Activated CD8-positive, alpha-beta T cell treated with anti-CD3 and anti-CD28 coated beads, Interleukin-2, amount 10 ng/mL, durations not matched to agents 7 days and 5 days (primary cell): ENCODE results near the gene KIAA0232. TPM values are rescaled to one million over a fixed set of nuclear protein-coding genes. Genes with fewer than 3 reads are reported as not detected.

ENCODE experiments used
- ATAC-seq: fragments of 150-1000 bp; cut with Tn5 transposase; one replicate; pipeline ENCODE4 v1.10.0; 2021; ENCODE audit warnings: moderate library complexity
- CTCF ChIA-PET: fragments of 350-600 bp; sonication (Branson Sonifier 250); formaldehyde crosslinking; loops from one replicate; lab custom pipeline; 2021; ENCODE audit warnings: antibody characterized with exemption; lab: Charles Lee
- POLR2A ChIA-PET: fragments of 350-600 bp; sonication (Branson Sonifier 250); formaldehyde crosslinking; loops from one replicate; lab custom pipeline; 2021; ENCODE audit warnings: antibody characterized with exemption; lab: Charles Lee
- DNase-seq: peaks from one replicate; pipeline ENCODE4 v3.0.0-alpha.2; 2020
- H3K27ac Mint-ChIP-seq: one replicate; pipeline ENCODE4 v1.8.0; 2021; ENCODE audit warnings: mild to moderate bottlenecking, mixed read lengths
- H3K27me3 Mint-ChIP-seq: one replicate; pipeline ENCODE4 v1.8.0; 2021; ENCODE audit warnings: low read depth, mixed read lengths
- H3K36me3 Mint-ChIP-seq: one replicate; pipeline ENCODE4 v1.8.0; 2021; ENCODE audit warnings: low read depth, mixed read lengths
- H3K4me1 Mint-ChIP-seq: one replicate; pipeline ENCODE4 v1.8.0; 2021; ENCODE audit warnings: low read depth, mixed read lengths
- H3K4me3 Mint-ChIP-seq: one replicate; pipeline ENCODE4 v1.8.0; 2021; ENCODE audit warnings: mild to moderate bottlenecking, mixed read lengths
- H3K9me3 Mint-ChIP-seq: one replicate; pipeline ENCODE4 v1.8.0; 2022; ENCODE audit warnings: mixed read lengths; ENCODE audit not compliant: insufficient read depth
- total RNA-seq, 2 experiments: library from RNA; stranded (reverse); gene quantifications; one replicate each; pipeline ENCODE4 v1.2.3, GENCODE V29; 2021

KIAA0232 gene
- total RNA-seq, 2 experiments from 2014 or later: 18.4 to 19.5 TPM

DNA sequence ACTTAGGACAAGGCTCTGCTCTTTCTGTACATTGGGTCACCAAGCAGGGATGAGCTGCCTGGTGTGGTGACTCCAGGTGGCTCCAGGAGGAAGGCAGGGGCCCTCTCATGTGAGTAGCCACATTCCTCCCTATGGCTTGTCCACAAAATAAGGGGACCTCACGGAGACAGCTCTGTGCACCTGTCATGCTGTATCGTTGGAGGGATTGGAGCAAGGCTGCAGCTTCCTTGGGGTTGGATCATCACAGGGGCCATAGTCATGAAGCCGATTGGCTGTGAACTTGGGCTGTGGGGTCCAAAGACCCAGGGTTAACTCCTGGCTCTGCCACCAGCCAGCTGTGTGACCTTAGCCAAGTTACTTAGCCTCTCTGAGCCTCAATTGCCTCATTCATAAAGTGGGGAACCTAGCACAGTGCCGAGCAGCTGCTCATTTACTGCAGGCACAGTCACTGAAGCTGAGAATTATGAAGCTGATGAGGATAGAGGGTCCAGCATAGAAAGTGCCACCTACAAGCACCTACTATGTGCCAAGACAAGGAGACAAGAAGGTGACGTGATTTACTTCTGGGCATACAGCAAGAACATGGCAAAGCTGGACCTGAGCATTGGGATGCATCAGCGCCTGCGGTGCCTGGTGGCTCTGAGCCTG, 11.8 kb upstream of the KIAA0232 start:
- Mint-ChIP-seq H3K36me3 (no peaks in the 10 kb centered on the region), H3K27ac (no peak overlapping the region), H3K9me3 (no peaks in the 10 kb centered on the region), H3K27me3 (no peaks in the 10 kb centered on the region), H3K4me1 (peaks cover 31% of the 10 kb centered on the region), H3K4me3 (no peak overlapping the region)
- DNase-seq: no peak
- ATAC-seq: no peak
- POLR2A ChIA-PET: interaction anchor here (0.9 to 1.0 kb wide), 3 partner anchors 11 to 13 kb away, joined by 3 read pairs; partner anchors contain the start of gene KIAA0232
- CTCF ChIA-PET: no interaction called here

DNA sequence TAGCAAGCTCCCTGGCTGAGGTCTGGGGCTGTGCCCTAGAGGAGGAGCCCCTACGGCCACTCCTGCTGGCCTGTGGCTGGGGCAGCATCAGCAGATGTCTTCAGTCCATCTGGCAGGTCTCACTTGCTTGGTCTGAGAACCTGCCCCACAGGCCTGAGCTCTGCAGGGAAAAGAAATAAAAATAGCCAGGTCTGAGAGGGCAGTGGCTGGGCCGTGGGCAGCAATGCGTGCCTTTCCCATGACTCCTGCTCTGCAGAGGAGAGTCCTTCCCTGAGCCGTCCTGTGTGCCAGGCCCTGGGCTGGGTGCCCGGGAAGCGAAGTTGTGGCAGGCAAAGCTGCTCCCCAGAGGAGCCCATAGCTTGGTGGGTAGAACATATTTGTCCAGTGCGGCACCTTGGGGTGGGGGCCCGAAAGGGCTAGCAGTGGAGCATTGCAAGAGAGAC, 11.3 kb upstream of the KIAA0232 start:
- H3K27ac Mint-ChIP-seq: no peak overlapping the region
- no peaks in the 10 kb centered on the region for H3K27me3 Mint-ChIP-seq
- ATAC-seq (no peak), DNase-seq (no peak)
- no peaks in the 10 kb centered on the region for H3K36me3 Mint-ChIP-seq
- ChIA-PET POLR2A (interaction anchor here (1.0 kb wide), 2 partner anchors 10 to 12 kb away, joined by 3 read pairs; partner anchors contain the start of gene KIAA0232), CTCF (no interaction called here)
- H3K4me1 Mint-ChIP-seq: peaks cover 29% of the 10 kb centered on the region
- H3K4me3 Mint-ChIP-seq: no peak overlapping the region
- H3K9me3 Mint-ChIP-seq: no peaks in the 10 kb centered on the region

DNA sequence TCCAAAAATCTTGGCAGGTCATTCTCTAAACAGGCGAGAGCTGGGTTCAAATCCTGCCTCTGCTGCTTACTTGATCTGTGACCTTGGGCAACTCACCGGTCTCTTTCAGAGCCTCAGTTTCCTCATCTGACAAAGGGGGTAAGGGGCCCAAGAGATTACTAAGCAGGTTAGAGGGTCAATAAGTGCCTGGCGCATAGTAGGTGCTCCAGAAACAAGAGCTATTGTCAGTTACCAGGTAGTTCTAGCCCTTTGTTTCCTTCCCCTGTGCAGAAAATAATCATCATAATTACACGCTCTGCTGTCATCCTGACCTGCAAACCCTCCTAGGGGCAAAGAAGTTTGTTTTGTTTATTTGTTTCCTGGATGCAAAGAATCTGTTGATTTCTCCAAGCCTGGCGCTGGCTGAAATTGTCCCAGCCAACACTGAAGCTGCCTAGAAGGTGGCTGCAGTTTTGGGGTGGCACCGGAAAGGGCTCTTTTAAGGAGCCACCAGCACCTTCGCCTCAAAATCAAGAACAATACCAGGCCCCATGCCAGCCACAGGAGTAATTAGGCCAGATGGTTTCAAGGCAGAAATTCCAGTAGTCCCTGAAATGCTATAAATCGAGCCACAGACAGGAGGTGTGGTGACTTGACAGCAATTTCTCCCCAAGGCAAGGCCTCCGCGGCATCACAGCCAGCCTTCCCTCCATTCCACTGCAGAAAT, 10.2 kb upstream of the KIAA0232 start:
- H3K27ac Mint-ChIP-seq: no peak overlapping the region
- ChIA-PET POLR2A (no interaction called here), CTCF (no interaction called here)
- H3K4me1 Mint-ChIP-seq: peaks cover 35% of the 10 kb centered on the region
- no peaks in the 10 kb centered on the region for H3K36me3 Mint-ChIP-seq
- no peaks in the 10 kb centered on the region for H3K9me3 Mint-ChIP-seq
- no peak overlapping the region for H3K4me3 Mint-ChIP-seq
- ATAC-seq (no peak), DNase-seq (no peak)
- H3K27me3 Mint-ChIP-seq: no peaks in the 10 kb centered on the region

DNA sequence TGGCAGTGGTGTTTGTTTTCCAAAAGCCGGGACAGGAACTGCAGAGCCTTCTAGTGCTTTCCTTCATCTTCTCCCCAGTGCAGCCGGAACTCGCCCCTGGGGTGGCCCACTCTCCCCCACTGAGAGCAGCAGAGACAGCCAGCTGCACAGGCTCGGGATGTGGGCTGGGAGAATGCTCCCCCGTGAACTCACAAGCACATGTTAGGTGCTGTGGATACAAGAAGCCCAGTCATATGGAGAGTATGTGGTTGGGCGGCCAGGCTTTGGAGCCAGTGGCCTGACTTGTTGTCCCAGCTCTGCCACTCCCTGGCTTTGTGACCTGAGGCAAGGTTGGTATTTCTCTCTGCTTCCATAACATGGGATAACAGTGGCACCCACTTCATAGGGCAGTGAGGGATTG, 9.4 kb upstream of the KIAA0232 start:
- Mint-ChIP-seq H3K27ac (no peak overlapping the region), H3K36me3 (no peaks in the 10 kb centered on the region), H3K4me3 (no peak overlapping the region), H3K4me1 (peaks cover 42% of the 10 kb centered on the region), H3K27me3 (no peaks in the 10 kb centered on the region), H3K9me3 (no peaks in the 10 kb centered on the region)
- POLR2A ChIA-PET: no interaction called here
- no peak for DNase-seq
- CTCF ChIA-PET: no interaction called here
- no peak for ATAC-seq

DNA sequence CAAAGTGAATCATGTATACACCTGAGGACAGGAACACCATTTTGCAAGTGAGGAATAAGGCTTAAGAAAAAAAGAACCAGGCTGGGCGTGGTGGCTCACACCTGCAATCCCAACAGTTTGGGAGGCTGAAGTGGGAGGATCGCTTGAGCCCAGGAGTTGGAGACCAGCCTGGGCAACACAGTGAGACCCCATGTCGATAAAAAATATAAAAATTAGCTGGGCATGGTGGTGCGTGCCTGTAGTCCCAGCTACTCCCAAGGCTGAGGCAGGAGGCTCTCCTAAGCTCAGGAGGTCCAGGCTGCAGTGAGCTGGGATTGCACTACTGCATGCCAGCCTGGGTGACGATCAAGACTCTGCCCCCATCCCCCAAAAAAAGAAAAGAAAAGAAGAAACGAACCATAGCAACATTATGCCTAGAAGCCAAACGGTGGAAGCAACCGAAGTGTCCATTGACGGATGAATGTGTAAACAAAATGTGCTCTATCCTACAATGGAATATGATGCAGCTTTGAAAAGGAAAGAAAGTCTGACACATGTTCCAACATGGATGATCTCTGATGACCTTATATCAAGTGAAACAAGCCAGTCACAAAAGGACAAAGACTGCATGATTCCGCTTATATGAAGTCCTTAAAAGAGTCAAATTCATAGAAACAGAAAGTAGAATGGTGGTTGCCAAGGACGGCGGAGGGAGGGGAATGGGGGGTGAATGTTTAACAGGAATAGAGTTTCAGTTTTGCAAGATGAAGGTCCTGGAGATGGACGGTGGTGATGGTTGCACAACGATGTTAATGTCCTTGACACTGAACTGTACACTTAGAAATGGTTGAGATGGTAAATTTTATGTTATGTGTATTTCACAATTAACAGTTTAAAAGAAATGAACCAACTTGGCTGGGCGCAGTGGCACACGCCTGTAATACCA, 8.6 kb upstream of the KIAA0232 start:
- H3K27me3 Mint-ChIP-seq: no peaks in the 10 kb centered on the region
- ChIA-PET CTCF (interaction anchor here (2.3 kb wide), 1 partner anchor 100 kb away, joined by 10 read pairs; no protein-coding TSS in a partner anchor), POLR2A (no interaction called here)
- no peak overlapping the region for H3K27ac Mint-ChIP-seq
- ATAC-seq (no peak), DNase-seq (no peak)
- H3K4me3 Mint-ChIP-seq: no peak overlapping the region
- H3K4me1 Mint-ChIP-seq: peaks cover 43% of the 10 kb centered on the region
- no peaks in the 10 kb centered on the region for H3K36me3 Mint-ChIP-seq
- no peaks in the 10 kb centered on the region for H3K9me3 Mint-ChIP-seq

DNA sequence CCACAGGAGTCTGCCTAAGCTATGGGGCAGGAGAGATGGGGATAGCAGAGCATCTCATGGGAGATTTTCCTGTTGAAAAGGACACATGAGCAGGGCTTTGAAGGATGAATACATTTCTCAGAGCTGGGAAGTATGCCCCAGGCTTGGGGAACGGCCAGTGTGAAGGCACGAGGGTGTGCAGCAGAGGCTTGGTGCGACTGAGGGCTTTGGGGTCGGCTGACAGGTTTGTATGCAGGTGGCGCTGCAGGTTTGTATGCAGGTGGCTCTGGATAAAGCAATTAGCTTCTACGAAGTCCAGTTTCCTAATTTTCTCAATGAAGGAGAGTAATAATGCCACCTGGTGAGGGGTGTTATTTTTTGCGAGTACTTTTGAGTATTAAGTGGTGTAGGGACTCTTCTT, 6.8 kb upstream of the KIAA0232 start:
- Mint-ChIP-seq H3K36me3 (no peaks in the 10 kb centered on the region), H3K4me3 (no peak overlapping the region), H3K9me3 (no peaks in the 10 kb centered on the region), H3K27me3 (no peaks in the 10 kb centered on the region), H3K4me1 (peaks cover 50% of the 10 kb centered on the region), H3K27ac (no peak overlapping the region)
- DNase-seq: no peak
- ChIA-PET POLR2A (interaction anchor here (0.6 to 1.0 kb wide), 2 partner anchors 97 to 150 kb away, joined by 3 read pairs; no protein-coding TSS in a partner anchor), CTCF (interaction anchor here (1.2 to 2.3 kb wide), 3 partner anchors 17 to 98 kb away, joined by 3 to 10 read pairs (median 5); no protein-coding TSS in a partner anchor)
- ATAC-seq: no peak

DNA sequence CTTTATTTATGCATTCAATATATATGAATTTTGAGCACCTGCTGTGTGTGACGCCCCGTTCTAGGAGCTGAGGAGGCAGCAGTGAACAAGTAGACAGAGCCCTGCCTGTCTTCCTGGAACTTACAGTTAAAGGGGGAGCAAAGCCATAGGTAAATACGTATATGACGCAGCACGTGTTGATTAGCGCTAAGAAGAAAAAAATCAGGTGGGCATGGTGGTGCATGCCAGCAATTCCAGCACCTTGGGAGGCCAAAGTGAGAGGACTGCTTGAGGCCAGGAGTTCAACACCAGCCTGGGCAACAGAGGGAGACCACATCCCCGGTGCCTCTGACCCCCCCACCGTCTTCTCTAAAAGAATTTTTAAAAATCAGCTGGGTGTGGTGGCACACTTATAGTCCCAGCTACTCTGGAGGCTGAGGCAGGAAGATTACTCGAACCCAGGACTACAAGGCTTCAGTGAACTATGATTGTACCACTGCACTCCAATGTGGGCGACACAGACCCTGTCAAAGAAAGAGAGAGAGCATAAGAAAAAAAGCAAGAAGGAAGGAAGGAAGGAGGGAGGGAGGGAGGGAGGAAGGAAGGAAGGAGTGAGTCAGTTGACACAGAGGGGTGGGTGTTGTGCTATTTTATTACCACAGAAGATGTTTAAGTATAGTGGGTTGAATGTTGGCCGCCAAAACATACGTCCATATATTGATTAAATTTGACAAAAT, 5.4 kb upstream of the KIAA0232 start:
- ChIA-PET CTCF (interaction anchor here (0.6 to 3.4 kb wide), 7 partner anchors 9 to 293 kb away, joined by 3 to 29 read pairs (median 4); no protein-coding TSS in a partner anchor), POLR2A (interaction anchor here (0.8 to 1.4 kb wide), 4 partner anchors 9 to 291 kb away, joined by 3 to 6 read pairs (median 4); partner anchors contain the start of gene GRPEL1)
- no peaks in the 10 kb centered on the region for H3K36me3 Mint-ChIP-seq
- peaks cover 62% of the 10 kb centered on the region for H3K4me1 Mint-ChIP-seq
- peak overlapping the region; percentile 84 for H3K27ac Mint-ChIP-seq
- peak overlapping the region; percentile 15 for H3K4me3 Mint-ChIP-seq
- H3K27me3 Mint-ChIP-seq: no peaks in the 10 kb centered on the region
- no peaks in the 10 kb centered on the region for H3K9me3 Mint-ChIP-seq
- no peak for DNase-seq
- ATAC-seq: no peak

DNA sequence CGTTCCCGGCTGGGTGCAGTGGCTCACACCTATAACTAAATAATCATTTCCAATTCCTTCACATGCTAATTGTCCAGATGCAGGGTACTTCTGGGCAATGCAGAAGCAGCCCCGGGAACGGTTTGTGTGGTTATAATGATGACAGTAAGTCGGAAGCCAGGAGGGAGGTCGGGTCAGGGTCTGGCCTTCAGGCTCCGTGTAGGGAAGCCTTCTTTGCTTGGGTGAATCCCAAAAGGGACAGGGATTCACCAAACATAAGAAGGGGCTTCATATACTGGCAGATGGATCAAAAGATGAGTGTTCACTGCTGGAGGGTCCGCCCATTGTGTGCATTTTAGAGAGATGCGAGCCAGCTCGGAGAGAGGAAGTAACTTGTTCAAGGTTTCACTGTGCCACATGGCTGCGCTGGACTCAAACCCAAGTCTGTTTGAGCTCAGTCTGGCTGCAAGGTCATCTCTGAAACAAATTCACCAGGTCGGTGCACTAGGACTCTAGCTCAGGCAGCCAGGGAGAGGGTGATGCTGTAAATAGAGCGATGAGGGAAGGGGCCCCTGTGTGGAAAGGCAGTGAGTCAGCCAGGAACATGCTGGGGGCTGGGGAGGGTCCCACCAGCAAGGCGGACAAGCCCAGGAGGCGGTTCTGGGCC, 4.8 kb upstream of the KIAA0232 start:
- Mint-ChIP-seq H3K36me3 (no peaks in the 10 kb centered on the region), H3K4me1 (peaks cover 62% of the 10 kb centered on the region), H3K4me3 (peak overlapping the region; percentile 15), H3K9me3 (no peaks in the 10 kb centered on the region), H3K27me3 (no peaks in the 10 kb centered on the region), H3K27ac (peak overlapping the region; percentile 84)
- DNase-seq (peak; percentile 44), ATAC-seq (no peak)
- POLR2A ChIA-PET: interaction anchor here (0.6 to 1.4 kb wide), 4 partner anchors 10 to 290 kb away, joined by 3 to 6 read pairs (median 4); partner anchors contain the start of gene GRPEL1
- CTCF ChIA-PET: interaction anchor here (0.6 to 3.4 kb wide), 6 partner anchors 9 to 293 kb away, joined by 3 to 29 read pairs (median 5); no protein-coding TSS in a partner anchor

DNA sequence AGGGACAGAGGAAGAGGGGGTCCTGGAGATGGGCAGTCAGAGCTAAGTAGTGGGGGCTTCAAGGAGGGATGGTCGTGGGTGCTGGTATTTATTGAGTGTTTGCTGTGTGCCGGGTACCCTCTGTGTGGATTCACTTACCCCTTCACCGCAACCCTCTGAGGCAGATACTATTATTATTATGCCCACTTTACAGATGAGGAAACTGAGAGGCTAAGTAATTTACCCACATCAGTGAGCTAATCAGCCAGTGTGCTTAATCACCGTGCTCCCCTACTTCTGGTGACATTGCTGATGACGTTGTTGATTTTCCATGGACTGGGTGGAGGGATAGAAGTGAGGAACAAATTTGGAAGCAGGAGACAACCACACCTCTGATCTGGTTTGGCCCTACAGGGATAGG, 4.1 kb upstream of the KIAA0232 start:
- no peaks in the 10 kb centered on the region for H3K36me3 Mint-ChIP-seq
- H3K4me3 Mint-ChIP-seq: no peak overlapping the region
- no peak for ATAC-seq
- DNase-seq: no peak
- H3K27ac Mint-ChIP-seq: peak overlapping the region; percentile 84
- no peaks in the 10 kb centered on the region for H3K9me3 Mint-ChIP-seq
- peaks cover 62% of the 10 kb centered on the region for H3K4me1 Mint-ChIP-seq
- ChIA-PET CTCF (interaction anchor here (0.6 to 3.4 kb wide), 5 partner anchors 10 to 292 kb away, joined by 3 to 29 read pairs (median 6); no protein-coding TSS in a partner anchor), POLR2A (interaction anchor here (0.6 to 1.4 kb wide), 3 partner anchors 11 to 289 kb away, joined by 3 to 6 read pairs (median 5); partner anchors contain the start of gene GRPEL1)
- no peaks in the 10 kb centered on the region for H3K27me3 Mint-ChIP-seq
